ENCODE results near the gene SLC35D2. TPM values are rescaled to one million over a fixed set of nuclear protein-coding genes. Genes with fewer than 3 reads are reported as not detected.
"Not testable (repeated sequence)": the region's sequence is repeated elsewhere in the genome, so short reads cannot be mapped to it uniquely, and the experiment has no call there.

The SLC35D2 gene
- total and polyA plus RNA-seq, 2 donors (not counting 1 experiment from before 2014, with no cell fraction given): 27.2 to 34.7 TPM

GRCh38 chr9:96322210-96322609 lies 61.3 kb downstream of the SLC35D2 start:
- not testable (repeated sequence) for H3K4me3 ChIP-seq (replicated peaks in 1 of 4; ENCODE audit: control extremely low read depth in 1 of 4, insufficient read depth in 1 of 4, low read depth in 3 of 4, low read length in 4 of 4); H3K36me3 ChIP-seq (ENCODE audit: control insufficient read depth, insufficient read depth, low read length); H3K9me3 ChIP-seq (ENCODE audit: control insufficient read depth, insufficient read depth, low read depth, low read length); H2AFZ ChIP-seq (ENCODE audit: low read length); H3K27ac ChIP-seq (ENCODE audit: insufficient read depth, low read length); H3K79me2 ChIP-seq (ENCODE audit: control insufficient read depth, insufficient read depth, low read length); H4K20me1 ChIP-seq (ENCODE audit: control insufficient read depth, extremely low read depth, insufficient read depth, low read length); DNase-seq (ENCODE audit: low read depth in 2 of 2); H3K4me1 ChIP-seq (ENCODE audit: control insufficient read depth, extremely low read depth, insufficient read depth, low read length); H3K4me2 ChIP-seq (ENCODE audit: extremely low read depth, insufficient read depth, low read length); H3K9ac ChIP-seq (ENCODE audit: insufficient read depth, low read length); H3K27me3 ChIP-seq (ENCODE audit: control insufficient read depth, insufficient read depth, low read length)

DNA sequence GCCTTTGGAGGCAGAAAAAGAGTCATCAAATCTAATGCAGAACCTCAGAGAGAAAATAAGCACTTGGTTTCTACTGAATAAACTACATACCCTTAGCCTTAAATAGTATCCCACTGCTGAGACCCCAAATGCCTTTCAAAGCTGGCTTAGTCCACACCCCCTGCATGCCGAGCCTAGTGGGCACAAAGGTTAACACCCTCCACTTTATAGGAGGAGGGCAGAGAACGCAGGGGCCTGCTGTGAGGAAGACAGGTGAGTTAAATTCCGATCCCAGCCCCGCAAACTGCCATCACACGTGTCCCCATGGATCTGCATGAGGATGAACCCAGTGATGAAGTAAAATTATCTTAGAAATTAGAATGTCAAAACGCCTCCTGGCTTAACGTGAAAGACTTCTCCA lies 62.0 kb downstream of the SLC35D2 start:
- Histone ChIP-seq H3K27me3 (ENCODE audit: control insufficient read depth, insufficient read depth, low read length) (no peaks in the 10 kb centered on the region), H3K9ac (ENCODE audit: insufficient read depth, low read length) (no peak overlapping the region), H3K36me3 (ENCODE audit: control insufficient read depth, insufficient read depth, low read length) (no peaks in the 10 kb centered on the region), H3K27ac (ENCODE audit: insufficient read depth, low read length) (no peak overlapping the region), H3K9me3 (ENCODE audit: control insufficient read depth, insufficient read depth, low read depth, low read length) (no peaks in the 10 kb centered on the region), H3K4me3 (replicated peaks in 1 of 4; ENCODE audit: control extremely low read depth in 1 of 4, insufficient read depth in 1 of 4, low read depth in 3 of 4, low read length in 4 of 4) (no peak overlapping the region), H3K4me1 (ENCODE audit: control insufficient read depth, extremely low read depth, insufficient read depth, low read length) (no peaks in the 10 kb centered on the region), H3K79me2 (ENCODE audit: control insufficient read depth, insufficient read depth, low read length) (no peaks in the 10 kb centered on the region), H4K20me1 (ENCODE audit: control insufficient read depth, extremely low read depth, insufficient read depth, low read length) (no peaks in the 10 kb centered on the region), H3K4me2 (ENCODE audit: extremely low read depth, insufficient read depth, low read length) (no peak overlapping the region), H2AFZ (ENCODE audit: low read length) (no peak overlapping the region)
- DNase-seq (ENCODE audit: low read depth in 2 of 2): no peak
- no peak for TF ChIP-seq EZH2 (IDR thresholded peaks at IDR 0.05; ENCODE audit: low read length, missing control alignments)
- TF ChIP-seq CTCF (conservative IDR thresholded peaks at IDR 0.05 in 1 of 2, IDR thresholded peaks at IDR 0.05 in 1 of 2; ENCODE audit: low read depth in 1 of 2, low read length in 2 of 2): no peak

DNA sequence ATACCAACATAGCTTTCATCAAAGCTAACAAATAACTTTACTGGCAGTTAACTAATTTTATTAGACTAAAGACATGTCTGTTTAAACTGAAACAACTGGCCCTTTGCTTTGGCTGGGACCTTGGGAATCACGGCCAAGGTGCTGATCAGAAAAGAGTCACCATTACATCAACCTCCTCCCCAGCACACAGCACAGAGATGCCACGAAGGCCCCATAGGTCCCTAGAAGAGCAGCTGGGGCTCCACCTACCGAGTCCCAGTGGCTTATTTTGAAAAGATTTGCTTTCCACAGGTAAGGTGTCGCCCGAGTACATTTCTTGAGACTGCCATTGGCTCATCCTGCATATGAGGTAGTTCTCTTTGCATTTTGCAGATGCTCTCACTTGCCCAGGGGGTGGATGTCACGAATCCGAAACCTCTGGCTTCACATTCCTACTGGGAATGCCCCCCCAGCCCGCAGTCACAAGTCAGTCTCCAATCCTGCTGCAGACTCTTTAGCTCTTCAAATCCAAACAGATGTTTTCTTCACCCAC lies 62.7 kb downstream of the SLC35D2 start:
- Histone ChIP-seq H3K4me3 (replicated peaks in 1 of 4; ENCODE audit: control extremely low read depth in 1 of 4, insufficient read depth in 1 of 4, low read depth in 3 of 4, low read length in 4 of 4) (no peak overlapping the region), H4K20me1 (ENCODE audit: control insufficient read depth, extremely low read depth, insufficient read depth, low read length) (no peaks in the 10 kb centered on the region), H3K27ac (ENCODE audit: insufficient read depth, low read length) (no peak overlapping the region), H3K4me1 (ENCODE audit: control insufficient read depth, extremely low read depth, insufficient read depth, low read length) (no peaks in the 10 kb centered on the region), H3K79me2 (ENCODE audit: control insufficient read depth, insufficient read depth, low read length) (no peaks in the 10 kb centered on the region), H3K4me2 (ENCODE audit: extremely low read depth, insufficient read depth, low read length) (no peak overlapping the region), H3K27me3 (ENCODE audit: control insufficient read depth, insufficient read depth, low read length) (no peaks in the 10 kb centered on the region), H3K36me3 (ENCODE audit: control insufficient read depth, insufficient read depth, low read length) (no peaks in the 10 kb centered on the region), H2AFZ (ENCODE audit: low read length) (no peak overlapping the region), H3K9ac (ENCODE audit: insufficient read depth, low read length) (no peak overlapping the region), H3K9me3 (ENCODE audit: control insufficient read depth, insufficient read depth, low read depth, low read length) (no peaks in the 10 kb centered on the region)
- DNase-seq (ENCODE audit: low read depth in 2 of 2): no peak
- TF ChIP-seq EZH2 (IDR thresholded peaks at IDR 0.05; ENCODE audit: low read length, missing control alignments) (no peak), CTCF (conservative IDR thresholded peaks at IDR 0.05 in 1 of 2, IDR thresholded peaks at IDR 0.05 in 1 of 2; ENCODE audit: low read depth in 1 of 2, low read length in 2 of 2) (no peak)
